Dermis microvascular lymphatic vessel endothelial cell (primary cell): Measurements from ENCODE around the gene RAB40C. TPM values are rescaled to one million over a fixed set of nuclear protein-coding genes. Genes with fewer than 3 reads are reported as not detected.
"Not testable (repeated sequence)": the region's sequence is repeated elsewhere in the genome, so short reads cannot be mapped to it uniquely, and the experiment has no call there.

Experiments used
- DNase-seq, 2 donors: peaks; one replicate each; pipeline versions ENCODE4 v3.0.0 to v3.0.0-alpha.2; 2010; ENCODE audit warnings: low read depth in 2 of 2
- total RNA-seq: library from RNA; depleted of rRNA; stranded (reverse); fragments of >200 nt; gene quantifications from 2 replicates; pipeline ENCODE4 v1.2.1, GENCODE V29; 2014

Gene RAB40C
- total RNA-seq, 1 donor from 2014 or later = 9.2 TPM

DNA sequence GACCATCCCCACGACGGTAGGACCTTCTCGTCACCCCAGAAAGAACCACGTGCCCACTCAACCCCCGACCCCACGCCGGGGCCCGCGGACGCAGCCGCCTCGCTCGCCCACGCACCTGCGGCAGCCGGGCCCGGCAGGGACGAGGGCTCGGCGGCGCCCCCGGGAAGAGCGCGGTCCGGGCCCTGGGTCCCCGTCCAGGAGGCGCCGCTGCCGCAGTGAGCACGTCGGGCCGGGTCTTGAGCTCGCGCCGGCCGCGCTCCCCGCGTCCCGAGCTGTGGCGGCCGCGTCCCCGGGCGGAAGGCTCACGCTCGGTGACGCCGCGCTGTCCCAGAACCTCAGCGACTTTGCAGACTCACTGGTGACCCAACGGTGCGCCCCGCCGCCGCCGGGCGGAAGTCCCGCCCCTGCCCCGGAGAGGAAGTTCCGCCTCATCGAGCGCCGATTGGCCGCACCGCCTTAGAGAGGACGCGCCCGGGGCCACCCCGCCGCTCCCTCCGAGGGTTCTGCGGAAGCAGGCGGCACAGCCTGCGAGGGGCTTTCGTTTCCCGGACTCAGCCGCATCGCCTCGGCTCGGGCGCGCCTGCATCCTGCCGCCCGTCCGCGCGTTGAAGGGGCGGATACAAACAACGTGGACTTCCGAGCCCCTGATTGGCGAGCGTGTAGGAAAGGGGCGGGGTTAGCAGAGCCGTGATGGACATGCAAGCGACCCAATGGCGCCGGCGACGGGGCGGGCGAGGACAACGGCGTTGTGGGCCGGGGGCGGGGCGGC lies 793 bp upstream of the RAB40C start:
- peak; percentile 91 to 97 for DNase-seq

DNA sequence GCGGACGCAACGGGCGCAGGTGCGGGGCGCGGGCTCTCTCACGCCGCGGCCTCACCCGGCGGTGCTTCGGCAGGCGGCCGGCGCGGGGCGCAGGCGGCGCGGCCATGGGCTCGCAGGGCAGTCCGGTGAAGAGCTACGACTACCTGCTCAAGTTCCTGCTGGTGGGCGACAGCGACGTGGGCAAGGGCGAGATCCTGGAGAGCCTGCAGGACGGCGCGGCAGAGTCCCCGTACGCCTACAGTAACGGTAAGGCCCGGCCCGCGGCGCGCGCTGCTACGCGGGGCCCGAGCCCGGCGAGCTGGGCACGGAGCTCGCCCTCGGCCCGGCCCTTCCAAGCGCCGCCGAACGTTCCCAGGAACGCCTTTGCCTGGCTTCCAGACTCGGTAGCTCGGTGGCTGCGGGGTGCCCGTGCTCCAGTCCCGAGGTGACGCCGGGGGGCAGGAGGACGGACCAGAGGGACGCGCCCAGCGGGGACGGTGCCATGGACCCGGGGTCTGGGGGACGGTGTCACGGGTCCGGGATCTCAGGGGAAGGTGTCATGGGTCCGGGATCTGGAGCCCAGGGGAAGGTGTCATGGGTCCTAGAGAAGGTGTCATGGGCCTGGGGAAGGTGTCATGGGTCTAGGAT lies 435 bp downstream of the RAB40C start:
- DNase-seq = peak in 1 of 2 donors; percentile 63

DNA sequence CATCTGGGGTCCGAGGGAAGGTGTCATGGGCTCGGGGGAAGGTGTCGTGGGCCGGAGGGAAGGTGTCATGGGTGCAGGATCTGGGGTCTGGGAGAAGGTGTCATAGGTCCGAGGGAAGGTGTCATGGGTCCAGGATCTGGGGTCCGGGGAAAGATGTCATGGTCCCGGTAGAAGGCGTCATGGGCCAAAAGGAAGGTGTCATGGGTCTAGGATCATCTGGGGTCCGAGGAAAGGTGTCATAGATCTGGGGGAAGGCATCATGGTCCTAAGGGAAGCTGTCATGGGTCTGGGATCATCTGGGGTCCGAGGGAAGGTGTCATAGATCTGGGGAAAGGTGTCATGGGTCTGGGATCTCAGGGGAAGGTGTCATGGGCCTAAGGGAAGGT lies 942 bp downstream of the RAB40C start:
- no peak for DNase-seq

DNA sequence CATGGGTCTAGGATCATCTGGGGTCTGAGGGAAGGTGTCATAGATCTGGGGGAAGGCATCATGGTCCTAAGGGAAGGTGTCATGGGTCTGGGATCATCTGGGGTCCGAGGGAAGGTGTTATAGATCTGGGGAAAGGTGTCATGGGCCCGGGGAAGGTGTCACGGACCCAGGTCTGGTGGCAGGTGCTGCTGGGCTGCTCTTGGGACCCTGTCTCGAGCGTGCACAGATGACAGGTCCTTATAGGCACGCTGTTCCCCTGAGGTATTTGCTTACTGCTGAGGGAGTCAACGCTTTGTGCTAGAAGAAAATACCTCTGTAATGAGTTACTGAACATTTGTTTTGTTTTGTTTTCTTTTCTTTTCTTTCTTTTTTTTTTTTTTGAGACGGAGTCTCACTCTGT lies 1.4 kb downstream of the RAB40C start:
- no peak for DNase-seq

DNA sequence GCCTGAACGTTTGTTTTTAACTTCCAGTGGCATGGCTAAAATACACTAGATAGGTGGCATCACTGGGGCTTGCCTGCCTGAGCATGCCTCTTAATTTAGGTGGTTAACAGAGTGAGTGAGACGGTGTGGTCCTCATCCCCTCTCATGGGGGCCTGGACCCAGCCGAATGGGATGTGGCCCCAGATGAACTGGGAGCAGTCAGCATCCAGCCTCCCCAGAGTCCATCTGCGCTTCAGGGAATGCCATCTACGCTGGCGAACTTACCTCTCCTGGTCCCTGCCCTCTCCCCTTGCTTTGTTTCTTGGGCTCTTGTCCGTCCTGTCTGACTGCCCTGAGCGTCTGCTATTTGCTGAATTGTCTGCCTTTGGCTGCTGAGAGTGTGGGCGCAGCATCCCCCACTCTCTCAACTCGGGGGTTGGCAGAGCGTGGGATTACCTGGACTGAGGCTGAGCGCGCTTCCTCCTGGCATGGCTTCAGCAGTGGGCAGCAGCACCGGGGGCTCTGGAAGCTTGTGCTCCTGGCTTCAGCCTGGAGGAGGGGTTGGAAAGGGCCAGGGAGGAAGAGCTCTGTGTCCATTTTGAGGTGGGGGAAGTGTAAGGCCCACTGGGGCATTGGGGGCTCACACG lies 2.1 kb downstream of the RAB40C start:
- no peak for DNase-seq

DNA sequence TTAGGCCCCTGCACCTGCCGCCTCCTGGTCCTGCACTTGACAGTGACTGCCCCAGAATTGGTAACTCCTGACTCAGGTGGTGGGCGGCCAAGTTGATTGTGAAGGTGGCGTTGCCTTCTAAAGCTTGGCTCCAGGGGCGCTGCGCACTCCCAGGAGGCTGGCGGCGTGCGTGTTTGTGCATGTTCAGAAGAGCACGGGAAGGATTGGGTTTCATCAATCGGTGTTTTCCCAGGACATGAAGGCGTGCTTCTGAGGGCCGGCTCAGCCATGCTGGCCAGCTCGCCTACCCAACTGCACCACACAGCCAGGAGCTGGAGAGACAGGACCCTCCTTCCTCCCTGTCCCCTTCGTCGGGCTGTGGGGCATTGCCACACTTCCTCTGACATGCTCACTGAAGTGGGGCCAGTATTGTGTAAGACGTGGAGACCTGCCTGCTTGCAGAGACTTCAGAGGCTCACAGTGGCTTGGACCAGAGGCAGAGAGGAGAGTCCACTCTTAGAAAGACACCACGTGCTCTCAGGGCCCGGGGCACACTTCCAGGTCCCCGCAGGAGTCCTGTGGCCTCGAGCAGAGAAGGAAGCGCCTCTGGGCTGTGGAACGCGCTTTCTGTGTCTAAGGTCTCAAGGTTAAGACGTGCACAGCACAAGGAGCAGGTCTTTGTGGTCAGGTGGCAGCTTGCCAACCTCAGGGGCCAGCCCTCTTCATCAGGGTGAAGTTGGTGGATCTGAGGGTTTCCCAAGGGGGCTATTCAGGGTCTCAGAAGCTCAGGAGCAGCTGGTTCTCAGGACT lies 2.8 kb downstream of the RAB40C start:
- DNase-seq = no peak

DNA sequence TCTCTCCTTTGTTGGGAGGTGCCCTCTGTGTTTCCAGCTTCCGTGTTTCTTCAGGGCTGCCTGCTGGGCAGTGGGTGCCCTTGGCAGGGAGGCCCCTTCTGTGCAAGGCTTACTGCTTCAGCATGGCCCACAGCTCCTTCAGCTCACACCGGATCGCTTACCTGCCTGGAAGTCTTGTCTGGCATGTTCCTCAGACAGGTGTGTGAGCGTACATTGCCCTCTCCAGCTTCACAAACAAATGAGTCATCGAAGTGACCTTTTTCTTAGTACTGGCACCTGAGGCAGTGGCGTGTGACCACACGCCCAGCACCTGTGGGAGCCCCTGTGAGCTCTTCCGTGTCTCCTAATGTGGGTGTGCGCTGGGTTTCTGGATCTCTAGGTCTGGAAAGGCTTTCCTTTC lies 3.5 kb downstream of the RAB40C start:
- no peak for DNase-seq

DNA sequence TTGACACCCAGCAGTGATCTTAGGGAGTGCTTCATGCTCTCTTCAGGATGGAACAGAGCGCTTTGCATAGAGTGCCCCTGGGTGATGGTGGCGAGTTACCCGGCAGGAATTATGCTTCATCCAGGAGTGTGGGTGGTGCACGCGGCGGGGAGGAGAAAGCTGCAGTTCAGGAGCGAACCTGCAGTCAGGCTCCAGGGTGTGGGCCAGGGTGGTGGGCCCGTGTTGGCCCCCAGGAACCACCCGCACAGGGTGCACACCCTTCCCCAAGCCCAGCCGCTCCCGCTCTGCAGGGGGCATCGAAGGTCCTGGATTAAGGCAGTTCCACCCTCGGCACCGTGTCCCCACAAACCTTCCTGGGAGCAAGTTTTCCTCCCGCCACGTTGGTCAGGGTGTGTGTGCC lies 3.9 kb downstream of the RAB40C start:
- no peak for DNase-seq

DNA sequence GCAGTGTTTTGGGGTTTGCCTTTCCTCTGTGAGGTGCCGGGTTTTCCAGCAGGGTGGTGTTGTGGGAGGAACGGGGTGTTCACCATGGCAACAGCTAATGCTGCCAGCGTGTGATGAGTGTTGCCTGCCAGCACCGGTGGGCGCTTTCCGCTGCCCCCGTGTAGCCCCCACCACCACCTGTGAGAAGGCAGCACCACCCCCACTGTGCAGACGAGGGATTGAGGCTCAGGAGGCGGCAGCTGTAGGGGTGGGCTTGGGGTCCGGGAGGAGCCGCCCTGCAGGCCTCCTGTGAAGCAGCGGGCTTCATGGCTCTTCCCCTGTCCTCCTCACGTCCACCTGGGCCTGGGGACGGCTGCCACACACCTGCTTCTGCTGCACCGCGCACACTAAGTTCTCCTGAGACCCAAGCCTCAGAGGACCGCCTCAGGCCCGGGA lies 5.2 kb downstream of the RAB40C start:
- no peak for DNase-seq

DNA sequence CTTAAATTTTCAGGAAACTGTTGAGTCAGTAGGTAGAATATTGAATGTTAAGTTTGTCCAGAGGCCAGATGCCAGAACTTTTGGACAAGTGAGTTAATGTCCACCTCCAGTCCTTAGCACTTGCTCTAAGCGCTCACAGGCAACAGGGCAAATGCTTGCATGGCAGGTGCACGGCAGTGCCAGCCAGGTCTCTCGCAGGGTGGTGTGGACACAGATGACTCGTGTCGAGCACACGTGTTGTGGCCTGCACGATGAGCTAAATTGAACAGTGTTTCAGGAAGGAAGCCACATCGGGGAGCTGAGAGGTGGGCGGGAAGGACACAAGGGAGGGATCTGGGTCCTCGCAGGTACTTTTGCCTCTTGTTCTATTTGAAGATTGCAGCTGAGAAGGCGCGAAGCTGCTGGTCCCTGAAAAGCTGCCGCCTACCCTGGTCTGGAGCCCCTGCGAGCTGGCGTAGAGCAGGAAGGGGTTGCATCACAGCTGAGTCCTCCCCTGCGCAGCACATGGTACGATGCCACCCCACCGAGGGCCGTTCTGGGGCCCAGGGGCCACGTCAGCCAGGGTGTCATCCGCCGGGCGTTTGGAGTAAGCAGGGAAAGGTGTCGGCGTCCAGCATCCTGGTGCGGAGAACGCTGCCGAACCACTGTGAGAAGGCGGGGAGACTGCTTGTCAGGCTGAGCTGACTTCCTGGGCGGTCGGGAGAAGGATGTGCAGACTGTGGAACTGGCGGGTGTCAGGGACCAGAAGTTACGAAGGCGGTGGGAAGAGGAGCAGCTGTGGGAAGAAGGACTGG lies 6.3 kb downstream of the RAB40C start:
- DNase-seq = no peak

DNA sequence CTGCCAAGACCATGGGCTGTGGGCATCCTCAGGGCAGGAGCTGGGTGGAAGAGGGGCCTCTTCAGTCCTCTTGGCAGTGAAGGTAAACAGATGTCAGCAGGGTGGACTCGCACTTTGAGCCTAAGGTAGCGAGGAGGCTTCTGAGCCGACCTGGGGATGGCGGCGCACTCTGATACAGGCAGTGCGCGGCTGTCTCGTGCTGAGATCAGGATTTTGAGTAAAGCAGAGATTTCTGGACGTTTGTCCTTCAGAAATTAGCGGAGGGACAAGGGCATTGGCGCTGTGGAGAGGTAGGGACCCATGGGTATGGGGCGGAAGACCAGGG lies 6.8 kb downstream of the RAB40C start:
- DNase-seq = no peak

DNA sequence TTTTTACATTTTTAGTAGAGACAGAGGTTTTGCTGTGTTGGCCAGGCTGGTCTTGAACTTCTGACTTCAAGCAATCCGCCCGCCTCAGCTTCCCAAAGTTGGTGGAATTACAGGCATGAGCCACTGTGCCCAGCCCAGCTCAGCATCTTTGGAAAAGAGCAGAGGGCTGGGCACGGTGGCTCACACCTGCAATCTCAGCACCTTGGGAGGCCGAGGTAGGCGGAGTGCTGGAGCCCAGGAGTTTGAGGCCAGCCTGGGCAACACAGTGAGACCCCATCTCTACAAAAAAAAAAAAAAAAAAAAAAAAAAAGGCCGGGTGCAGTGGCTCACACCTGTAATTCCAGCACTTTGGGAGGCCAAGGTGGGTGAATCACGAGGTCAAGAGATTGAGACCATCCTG lies 7.8 kb downstream of the RAB40C start:
- DNase-seq = not testable (repeated sequence)

DNA sequence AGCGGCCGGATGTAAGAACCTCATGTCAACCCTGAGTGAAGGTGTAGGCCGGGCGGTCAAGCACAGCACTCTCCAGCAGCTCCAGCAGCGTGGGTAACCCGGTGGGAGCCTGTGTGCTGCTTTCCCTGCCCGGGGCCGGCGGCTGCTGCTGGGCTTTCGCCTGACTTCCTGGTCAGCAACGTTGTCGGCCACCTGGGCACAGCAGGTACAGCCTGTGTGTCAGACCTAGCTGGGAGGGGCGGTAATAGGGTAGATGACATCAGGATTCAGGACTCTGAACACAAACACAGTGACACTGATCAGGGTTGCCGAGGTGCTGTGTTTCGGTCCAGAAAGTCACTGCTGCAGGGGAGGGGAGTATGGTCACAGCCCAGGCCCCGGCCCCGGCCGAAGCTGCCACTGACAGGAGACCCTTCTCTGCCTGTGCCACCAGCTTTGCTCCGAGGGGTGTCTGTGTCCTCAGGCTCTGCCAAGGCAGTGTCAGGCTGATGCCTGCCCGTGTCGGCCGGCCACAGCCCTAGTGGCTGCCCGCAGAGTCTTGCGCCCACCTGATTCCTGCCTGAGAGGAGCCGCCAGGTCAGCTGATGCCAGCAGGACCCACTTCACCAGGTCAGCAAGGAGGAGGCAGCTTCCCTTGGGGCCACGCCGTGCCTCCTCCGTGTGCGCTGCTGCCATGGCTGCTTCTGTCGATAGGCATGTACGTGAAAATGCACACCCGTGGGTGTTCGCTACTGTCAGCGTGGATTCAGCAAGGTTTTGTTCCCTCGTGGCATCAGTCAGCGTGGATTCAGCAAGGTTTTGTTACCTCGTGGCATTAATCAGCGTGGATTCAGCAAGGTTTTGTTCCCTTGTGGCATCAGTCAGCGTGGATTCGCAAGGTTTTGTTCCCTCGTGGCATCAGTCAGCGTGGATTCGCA lies 9.2 kb downstream of the RAB40C start:
- no peak for DNase-seq

DNA sequence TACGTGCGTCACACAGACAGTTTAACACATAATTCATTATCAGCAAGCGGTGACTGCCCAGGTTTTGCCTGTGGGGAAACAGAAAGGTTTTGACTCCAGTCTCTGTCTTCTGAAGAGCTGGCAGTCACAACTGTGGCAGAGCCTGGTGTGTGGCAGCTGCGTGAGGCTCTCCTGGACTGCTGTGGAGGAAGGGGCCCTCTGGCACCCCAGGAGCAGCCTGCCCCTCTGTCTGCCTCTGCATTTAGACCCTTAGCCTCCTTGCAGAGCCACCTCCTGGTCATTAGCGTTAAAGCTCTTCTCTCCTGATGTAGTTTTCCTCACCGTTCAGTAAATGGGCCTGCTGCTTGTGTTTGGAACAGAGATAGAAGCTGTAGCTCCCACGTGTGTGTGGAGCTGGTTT lies 10.9 kb downstream of the RAB40C start:
- peak in 1 of 2 donors; percentile 33 for DNase-seq

DNA sequence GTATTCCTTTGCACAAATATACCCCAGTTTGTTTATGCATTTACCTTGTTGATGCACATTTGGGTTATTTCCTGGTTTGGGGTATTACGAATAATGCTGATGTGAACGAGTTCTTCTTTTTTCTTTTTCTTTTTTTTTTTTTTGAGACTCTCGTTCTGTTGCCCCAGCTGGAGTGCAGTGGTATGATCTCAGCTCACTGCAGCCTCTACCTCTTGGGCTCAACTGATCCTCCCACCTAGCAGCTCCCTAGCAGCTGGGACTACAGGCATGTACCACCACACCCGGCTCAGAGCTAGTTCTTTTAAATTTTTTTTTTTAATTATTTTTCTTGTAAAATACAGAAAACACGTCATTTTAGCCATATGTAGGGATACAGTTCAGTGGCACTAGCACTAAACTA lies 14.1 kb downstream of the RAB40C start:
- DNase-seq = no peak

DNA sequence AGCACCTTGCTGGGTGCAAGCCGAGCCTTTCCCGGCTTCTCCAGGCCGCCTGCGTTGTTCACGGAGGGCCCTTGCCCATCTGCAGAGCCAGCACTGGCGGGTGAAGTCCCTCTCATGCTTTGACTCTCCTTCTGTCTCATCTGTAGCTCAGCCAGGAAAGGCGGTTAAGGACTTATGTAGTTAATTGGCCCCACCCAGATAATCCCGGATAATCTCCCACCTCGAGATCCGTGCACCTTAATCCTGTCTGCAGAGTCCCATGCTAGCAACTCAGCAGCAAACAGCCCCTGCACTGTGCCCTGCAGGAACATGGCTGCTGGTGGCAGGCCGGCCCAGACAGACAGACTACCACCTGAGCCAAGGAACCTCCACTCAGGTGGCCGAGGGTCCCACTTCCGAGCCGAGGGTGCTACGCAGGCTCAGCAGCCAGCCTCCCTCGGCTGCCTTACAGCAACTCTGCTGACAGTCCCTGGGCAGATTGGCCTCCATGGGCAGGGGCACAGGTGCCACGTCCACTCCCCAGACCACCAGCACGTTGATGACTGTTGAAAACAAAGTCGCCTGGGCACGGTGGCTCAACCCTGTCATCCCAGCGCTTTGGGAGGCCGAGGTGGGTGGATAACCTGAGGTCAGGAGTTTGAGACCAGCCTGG lies 16.9 kb downstream of the RAB40C start:
- no peak for DNase-seq

DNA sequence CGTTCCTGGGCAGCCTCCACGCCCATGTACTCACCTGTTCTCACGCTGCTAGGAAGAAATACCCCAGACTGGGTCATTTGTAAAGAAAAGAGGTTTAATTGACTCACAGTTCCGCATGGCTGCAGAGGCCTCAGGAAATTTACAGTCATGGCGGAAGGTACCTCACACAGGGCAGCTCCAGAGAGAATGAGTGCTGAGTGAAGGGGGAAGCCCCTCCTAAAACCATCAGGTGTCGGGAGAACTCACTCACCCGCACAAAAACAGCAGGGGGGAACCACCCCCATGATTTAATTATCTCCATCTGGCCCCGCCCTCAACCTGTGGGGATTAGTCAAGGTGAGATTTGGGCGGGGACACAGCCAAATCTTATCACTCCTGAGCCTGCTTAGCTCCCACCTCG lies 18.2 kb downstream of the RAB40C start:
- DNase-seq = no peak

DNA sequence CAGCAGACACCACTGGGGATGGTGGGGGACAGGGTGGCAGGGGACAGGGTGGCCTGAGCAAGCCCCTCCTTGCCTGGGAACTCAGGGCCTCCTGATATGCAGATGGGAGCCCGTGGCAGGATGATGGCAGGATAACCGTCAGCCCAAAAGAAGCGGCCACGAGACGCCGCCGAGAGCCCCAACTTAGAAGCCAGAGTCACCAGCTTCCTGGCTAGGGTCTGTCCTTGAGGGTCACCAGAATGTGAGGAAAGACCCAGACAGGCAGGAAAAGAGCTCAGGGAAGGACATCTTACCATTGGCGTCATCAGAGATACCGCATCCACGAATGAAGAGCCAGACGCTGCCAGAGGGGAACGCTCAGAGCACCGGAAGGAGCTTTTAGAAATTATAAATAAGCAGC lies 19.4 kb downstream of the RAB40C start:
- no peak for DNase-seq

DNA sequence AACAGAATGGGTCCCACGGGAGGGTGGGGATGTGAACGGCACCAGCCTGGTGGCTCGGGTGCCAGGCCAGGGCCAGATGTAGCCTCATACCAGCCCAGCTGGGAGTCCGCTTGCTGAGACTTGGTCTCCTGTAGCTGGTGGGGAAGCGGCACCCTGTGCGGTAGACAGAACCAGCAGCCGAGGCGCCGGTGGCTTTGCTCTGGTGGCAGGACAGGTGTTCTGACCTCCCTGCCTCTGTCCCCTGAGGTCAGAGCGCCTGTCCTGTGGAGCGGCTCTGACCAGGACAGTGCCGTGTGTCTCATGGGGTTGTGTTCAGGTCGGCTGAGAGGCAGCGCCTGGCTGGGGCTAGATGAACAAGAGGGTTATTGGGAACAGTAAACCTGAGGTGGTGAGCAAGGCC lies 20.1 kb downstream of the RAB40C start:
- no peak for DNase-seq
